Progenitor cell of endocrine pancreas (in vitro differentiated cells): ENCODE data around the gene ISCU. TPM values are rescaled to one million over a fixed set of nuclear protein-coding genes. Genes with fewer than 3 reads are reported as not detected.

ENCODE experiments used
- DNase-seq: peaks from one replicate; pipeline ENCODE4 v3.0.0; 2021; ENCODE audit warnings: low spot score; ENCODE audit not compliant: unreplicated experiment
- H3K27ac Mint-ChIP-seq: 2 replicates; pipeline ENCODE4 v1.8.0; 2021; ENCODE audit warnings: mild to moderate bottlenecking, moderate library complexity, mixed read lengths
- H3K27me3 Mint-ChIP-seq: 2 replicates; pipeline ENCODE4 v1.8.0; 2021; ENCODE audit warnings: mixed read lengths
- H3K36me3 Mint-ChIP-seq: 2 replicates; pipeline ENCODE4 v1.8.0; 2022; ENCODE audit warnings: mixed read lengths; ENCODE audit not compliant: insufficient read depth
- H3K4me1 Mint-ChIP-seq: 2 replicates; pipeline ENCODE4 v1.8.0; 2021; ENCODE audit warnings: low read depth, mixed read lengths
- H3K4me3 Mint-ChIP-seq: 2 replicates; pipeline ENCODE4 v1.8.0; 2021; ENCODE audit warnings: low read depth, mild to moderate bottlenecking, moderate library complexity, mixed read lengths
- H3K9me3 Mint-ChIP-seq: 2 replicates; pipeline ENCODE4 v1.8.0; 2021; ENCODE audit warnings: low read depth, mixed read lengths
- CTCF ChIP-seq: fragments of 200-600 bp; sonication (generic); IDR thresholded peaks from one replicate; pipeline ENCODE4 v1.5.0; 2021; ENCODE audit warnings: antibody characterized with exemption, mild to moderate bottlenecking; ENCODE audit not compliant: unreplicated experiment
- total RNA-seq: library from RNA; stranded (reverse); gene quantifications from 2 replicates; pipeline ENCODE4 v1.2.1, GENCODE V29; 2021

The ISCU gene
- total RNA-seq, 1 donor from 2014 or later, result 69.7 TPM

GRCh38 chr12:108596854-108597558, 34.6 kb downstream of the ISCU start:
- no peak for TF ChIP-seq CTCF
- no peaks in the 10 kb centered on the region for H3K4me1 Mint-ChIP-seq
- no peaks in the 10 kb centered on the region for H3K9me3 Mint-ChIP-seq
- H3K36me3 Mint-ChIP-seq, result no peaks in the 10 kb centered on the region
- H3K4me3 Mint-ChIP-seq, result no peak overlapping the region
- peaks cover 10% of the 10 kb centered on the region for H3K27me3 Mint-ChIP-seq
- H3K27ac Mint-ChIP-seq, result no peak overlapping the region
- DNase-seq, result no peak

- DNase-seq, result no peak
- TF ChIP-seq CTCF, result no peak
- H3K27ac Mint-ChIP-seq, result no peak within 1 kb of the TSS
- H3K36me3 Mint-ChIP-seq, result no peaks in the 10 kb centered on the region
- no peaks in the 10 kb centered on the region for H3K4me1 Mint-ChIP-seq
- H3K4me3 Mint-ChIP-seq, result no peak within 1 kb of the TSS
- peaks cover 10% of the 10 kb centered on the region for H3K27me3 Mint-ChIP-seq
- H3K9me3 Mint-ChIP-seq, result no peaks in the 10 kb centered on the region
Observed at GRCh38 chr12:108597559-108598471, 35.4 kb downstream of the ISCU start, which contains the start of gene TMEM119. Gene TMEM119, minus strand, starts transcription at chr12:108598084. Its CDS starts 5,701 bp downstream, at chr12:108592383.

- no peak for DNase-seq
- Mint-ChIP-seq H3K27me3 (peaks cover 10% of the 10 kb centered on the region), H3K4me1 (no peaks in the 10 kb centered on the region), H3K27ac (no peak overlapping the region), H3K4me3 (no peak overlapping the region), H3K36me3 (no peaks in the 10 kb centered on the region), H3K9me3 (no peaks in the 10 kb centered on the region)
- TF ChIP-seq CTCF, result no peak
Observed at GRCh38 chr12:108598553-108599250, 36.3 kb downstream of the ISCU start.

- Mint-ChIP-seq H3K27me3 (peaks cover 13% of the 10 kb centered on the region), H3K4me1 (no peaks in the 10 kb centered on the region), H3K36me3 (no peaks in the 10 kb centered on the region), H3K27ac (no peak overlapping the region), H3K9me3 (no peaks in the 10 kb centered on the region), H3K4me3 (no peak overlapping the region)
- no peak for TF ChIP-seq CTCF
- no peak for DNase-seq
Observed at GRCh38 chr12:108599541-108599940, 37.1 kb downstream of the ISCU start.
